Stimulated activated CD8-positive, alpha-beta memory T cell treated with anti-CD3 and anti-CD28 coated beads, Interleukin-12 subunit alpha, Interleukin-12 subunit beta, amount 100 ng/mL, for 4 hours (primary cell): ENCODE measurements around the gene MINDY3.
A peak's percentile ranks its signal among the peaks of the same experiment; 100 is the strongest.
"Not testable (repeated sequence)": the region's sequence is repeated elsewhere in the genome, so short reads cannot be mapped to it uniquely, and the experiment has no call there.

Experiments
- DNase-seq: peaks from one replicate; pipeline ENCODE4 v3.0.0-alpha.2; 2020; ENCODE audit warnings: low read depth

The MINDY3 gene

GRCh38 chr10:15859906-15860691 is at the start of gene MINDY3:
TSS of gene MINDY3 (minus strand) at chr10:15860507. CDS start at chr10:15860299, 208 bp downstream.
- DNase-seq, result peak; percentile 70

- DNase-seq, result no peak
Observed at GRCh38 chr10:15901889-15902288, 41.6 kb upstream of the MINDY3 start.

- DNase-seq, result no peak
Observed at GRCh38 chr10:15898046-15898445, 37.7 kb upstream of the MINDY3 start.

- DNase-seq, result no peak
Observed at GRCh38 chr10:15897287-15897686, 37.0 kb upstream of the MINDY3 start.

GRCh38 chr10:15896654-15897053 is 36.3 kb upstream of the MINDY3 start:
- no peak for DNase-seq

- no peak for DNase-seq
Observed at GRCh38 chr10:15884447-15884846, 24.1 kb upstream of the MINDY3 start.

- DNase-seq, result no peak
Observed at GRCh38 chr10:15881542-15881941, 21.2 kb upstream of the MINDY3 start.

- no peak for DNase-seq
Observed at GRCh38 chr10:15879663-15880062, 19.4 kb upstream of the MINDY3 start.

- DNase-seq, result no peak
Observed at GRCh38 chr10:15879058-15879457, 18.8 kb upstream of the MINDY3 start.

GRCh38 chr10:15877836-15878576 is 17.7 kb upstream of the MINDY3 start:
- DNase-seq, result no peak

- DNase-seq, result not testable (repeated sequence)
Observed at GRCh38 chr10:15876274-15876673, 16.0 kb upstream of the MINDY3 start.

GRCh38 chr10:15872645-15873044 is 12.3 kb upstream of the MINDY3 start:
- DNase-seq, result not testable (repeated sequence)

GRCh38 chr10:15871823-15872222 is 11.5 kb upstream of the MINDY3 start:
- no peak for DNase-seq

GRCh38 chr10:15869935-15870334 is 9.6 kb upstream of the MINDY3 start:
- no peak for DNase-seq

GRCh38 chr10:15868006-15868405 is 7.7 kb upstream of the MINDY3 start:
- no peak for DNase-seq

- DNase-seq, result no peak
Observed at GRCh38 chr10:15865304-15865703, 5.0 kb upstream of the MINDY3 start.

- no peak for DNase-seq
Observed at GRCh38 chr10:15864419-15864818, 4.1 kb upstream of the MINDY3 start.

- no peak for DNase-seq
Observed at GRCh38 chr10:15863733-15864132, 3.4 kb upstream of the MINDY3 start.

GRCh38 chr10:15863323-15863722 is 3.0 kb upstream of the MINDY3 start:
- DNase-seq, result no peak

- no peak for DNase-seq
Observed at GRCh38 chr10:15860692-15861201, 440 bp upstream of the MINDY3 start.

- no peak for DNase-seq
Observed at GRCh38 chr10:15859509-15859905, 800 bp downstream of the MINDY3 start.

GRCh38 chr10:15858861-15859281 is 1.4 kb downstream of the MINDY3 start:
- no peak for DNase-seq

- DNase-seq, result no peak
Observed at GRCh38 chr10:15857107-15857575, 3.2 kb downstream of the MINDY3 start.
